BLaER1 treated with 17β-estradiol and CSF1 and Interleukin-3, amounts not matched to agents 10 nM and 100 nM (cell line): Measurements from ENCODE around the gene CLP1.

Experiments used
- H3K27ac ChIP-seq, 11 experiments: shearing (Covaris generic); formaldehyde crosslinking; 2 replicates each; pipeline ENCODE4 v1.8.1; 2022
- H3K27me3 ChIP-seq, 11 experiments: shearing (Covaris generic); formaldehyde crosslinking; 2 replicates each; pipeline ENCODE4 v1.8.1; 2022
- H3K36me3 ChIP-seq, 11 experiments: shearing (Covaris generic); formaldehyde crosslinking; 2 replicates each; pipeline ENCODE4 v1.8.1; 2022
- H3K4me1 ChIP-seq, 10 experiments: shearing (Covaris generic); formaldehyde crosslinking; 2 replicates each; pipeline ENCODE4 v1.8.1; 2022
- H3K4me2 ChIP-seq, 11 experiments: shearing (Covaris generic); formaldehyde crosslinking; 2 replicates each; pipeline ENCODE4 v1.8.1; 2022
- H3K4me3 ChIP-seq, 10 experiments: shearing (Covaris generic); formaldehyde crosslinking; 2 replicates each; pipeline ENCODE4 v1.8.1; 2022
- H3K9ac ChIP-seq, 11 experiments: shearing (Covaris generic); formaldehyde crosslinking; 2 replicates each; pipeline ENCODE4 v1.8.1; 2022
- H3K9me3 ChIP-seq, 11 experiments: shearing (Covaris generic); formaldehyde crosslinking; replicated peaks in 1 of 11; 2 replicates each; pipeline ENCODE4 v1.8.1; 2022
- H4K20me1 ChIP-seq, 11 experiments: shearing (Covaris generic); formaldehyde crosslinking; 2 replicates each; pipeline ENCODE4 v1.8.1; 2022
- Cebpa-rat ChIP-seq, 11 experiments: shearing (Covaris generic); IDR thresholded peaks; 2 replicates each; pipeline ENCODE4 v1.8.1; 2022

The CLP1 gene

DNA sequence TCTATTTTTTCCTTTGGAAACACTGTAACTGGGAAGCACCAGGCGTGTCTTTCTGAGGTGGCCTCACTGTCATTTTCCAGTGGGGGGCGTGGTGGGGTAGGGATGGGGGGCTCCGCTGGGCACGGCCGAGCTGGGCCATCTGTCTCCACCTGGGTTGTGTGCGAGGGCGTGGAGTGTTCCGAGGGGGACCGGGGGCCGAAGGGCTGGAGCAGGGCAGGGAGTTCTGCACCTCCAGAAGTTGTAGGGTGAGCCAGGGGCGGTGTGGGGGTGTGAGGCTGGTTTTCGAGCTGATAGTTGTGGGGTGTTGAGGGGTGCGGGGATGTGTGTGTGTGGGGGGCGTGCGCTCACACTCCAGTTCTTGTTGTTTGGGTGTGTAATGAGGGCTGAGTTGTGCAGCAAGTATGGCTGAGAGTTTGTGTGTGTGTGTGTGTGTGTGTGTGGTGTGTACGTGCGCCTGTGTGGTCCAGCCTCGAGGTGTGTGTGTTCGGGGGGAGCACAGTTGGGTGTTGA is 18.7 kb upstream of the CLP1 start:
- peaks cover 47 to 67% (median 62%) of the 10 kb centered on the region in 10 experiments for H3K4me1 ChIP-seq
- peak overlapping the region in 10 of 11 experiments; percentile 53 to 88 (median 82); a peak in 20 of 22 replicates for H3K27ac ChIP-seq
- no peaks in the 10 kb centered on the region for H3K9me3 ChIP-seq
- no peak for TF ChIP-seq Cebpa-rat (IDR thresholded peaks at IDR 0.05)
- peak overlapping the region; percentile 69 to 91 (median 85) for H3K9ac ChIP-seq
- peaks cover 0 to 5% (median 0%) of the 10 kb centered on the region in 11 experiments; a peak in 1 of 22 replicates for H3K27me3 ChIP-seq
- H3K4me2 ChIP-seq = peak overlapping the region; percentile 83 to 98 (median 93)
- no peaks in the 10 kb centered on the region for H3K36me3 ChIP-seq
- peak overlapping the region; percentile 63 to 86 (median 81) for H3K4me3 ChIP-seq
- H4K20me1 ChIP-seq = peaks cover 0 to 11% (median 0%) of the 10 kb centered on the region in 11 experiments; a peak in 3 of 22 replicates

DNA sequence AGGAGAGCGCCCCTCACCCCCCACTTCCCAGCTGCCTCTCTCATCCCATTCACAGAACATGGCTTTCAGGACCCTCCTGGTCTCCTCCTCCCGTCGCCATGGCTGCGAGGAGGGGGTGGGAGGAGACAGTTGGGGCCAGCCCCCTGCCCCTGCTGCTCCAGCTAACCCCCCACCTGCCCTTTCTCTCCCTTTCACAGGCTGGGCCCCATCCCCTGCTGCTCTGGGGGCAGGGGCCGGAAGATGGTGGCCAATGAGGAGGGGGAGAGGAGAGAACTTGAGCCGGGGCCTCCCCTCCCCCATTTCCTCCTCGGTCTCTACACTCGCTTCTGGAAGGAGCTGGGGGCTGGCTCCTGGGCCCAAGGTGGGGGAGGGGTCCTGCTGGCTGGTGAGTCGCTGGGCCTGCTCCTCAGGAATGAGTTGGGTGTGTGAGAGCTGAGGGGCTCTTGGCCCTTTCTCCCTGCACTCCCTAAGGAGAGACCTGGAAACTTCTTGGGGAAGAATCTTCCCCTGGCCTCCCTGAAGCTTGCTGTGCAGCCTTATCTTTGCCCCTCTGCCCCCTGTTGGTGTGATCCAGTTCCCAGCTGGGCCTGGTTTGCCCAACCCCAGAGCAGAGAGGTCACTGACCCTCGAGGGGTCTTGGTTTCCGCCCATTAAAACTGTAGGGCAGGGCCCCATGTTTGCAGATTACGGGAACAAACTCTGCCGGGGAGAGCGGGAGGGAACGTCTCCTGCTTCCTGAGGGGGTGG is 18.1 kb upstream of the CLP1 start:
- Histone ChIP-seq H3K4me1 (peaks cover 49 to 73% (median 67%) of the 10 kb centered on the region in 10 experiments), H3K27me3 (peaks cover 0 to 5% (median 0%) of the 10 kb centered on the region in 11 experiments; a peak in 2 of 22 replicates), H3K27ac (peak overlapping the region; percentile 26 to 88 (median 82); a peak in 20 of 22 replicates), H3K9ac (peak overlapping the region; percentile 69 to 91 (median 85); a peak in 21 of 22 replicates), H3K4me3 (peak overlapping the region; percentile 63 to 86 (median 81)), H3K4me2 (peak overlapping the region; percentile 83 to 98 (median 93)), H3K36me3 (no peaks in the 10 kb centered on the region), H3K9me3 (no peaks in the 10 kb centered on the region), H4K20me1 (peaks cover 0 to 11% (median 0%) of the 10 kb centered on the region in 11 experiments; a peak in 3 of 22 replicates)
- no peak for TF ChIP-seq Cebpa-rat (IDR thresholded peaks at IDR 0.05)

DNA sequence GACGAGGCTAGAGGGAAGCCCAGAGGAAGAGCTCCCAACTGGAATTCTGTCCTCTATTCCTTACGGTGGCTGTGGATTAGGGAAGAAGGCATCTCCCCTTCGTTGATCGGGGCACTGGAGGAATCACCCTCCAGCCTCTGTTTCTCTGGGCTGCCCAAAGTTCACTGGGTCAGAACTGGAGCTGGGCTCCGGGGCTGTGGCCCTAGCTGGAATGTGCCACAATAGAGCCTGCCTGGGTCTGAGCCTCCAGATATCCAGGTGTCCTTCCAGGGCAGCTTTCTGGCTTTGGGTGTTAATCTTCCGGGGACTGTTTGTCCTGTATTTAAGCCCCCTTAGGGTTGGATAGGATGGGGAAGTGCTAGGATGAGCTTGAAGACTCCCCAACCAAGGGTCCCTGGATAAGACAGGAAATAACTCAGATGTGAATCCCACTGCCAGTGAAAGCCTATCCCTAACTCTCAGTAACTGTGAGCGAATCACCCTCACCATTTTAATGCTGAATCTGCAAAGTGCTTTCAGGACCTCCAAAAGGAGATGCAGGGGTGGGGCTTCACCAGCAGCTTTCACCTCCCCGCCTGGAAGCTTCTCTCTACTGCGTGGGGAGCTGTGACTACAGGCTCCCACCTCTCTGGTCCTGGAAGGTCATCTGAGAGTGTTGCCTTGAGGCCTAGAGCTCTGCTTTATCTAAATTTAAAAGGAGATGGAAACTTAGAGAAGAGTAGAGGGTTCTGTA is 17.3 kb upstream of the CLP1 start:
- H3K27me3 ChIP-seq = peaks cover 3 to 9% (median 4%) of the 10 kb centered on the region in 11 experiments
- peak overlapping the region in 10 of 11 experiments; percentile 78 to 91 (median 86); a peak in 19 of 22 replicates for H3K9ac ChIP-seq
- peak overlapping the region; percentile 26 to 88 (median 82); a peak in 20 of 22 replicates for H3K27ac ChIP-seq
- no peaks in the 10 kb centered on the region for H3K9me3 ChIP-seq
- no peak for TF ChIP-seq Cebpa-rat (IDR thresholded peaks at IDR 0.05)
- no peaks in the 10 kb centered on the region for H3K36me3 ChIP-seq
- peak overlapping the region; percentile 83 to 98 (median 93) for H3K4me2 ChIP-seq
- H4K20me1 ChIP-seq = peaks cover 0 to 15% (median 3%) of the 10 kb centered on the region in 11 experiments; a peak in 7 of 22 replicates
- H3K4me1 ChIP-seq = peaks cover 51 to 79% (median 69%) of the 10 kb centered on the region in 10 experiments
- peak overlapping the region in 9 of 10 experiments; percentile 72 to 86 (median 81); a peak in 16 of 20 replicates for H3K4me3 ChIP-seq

DNA sequence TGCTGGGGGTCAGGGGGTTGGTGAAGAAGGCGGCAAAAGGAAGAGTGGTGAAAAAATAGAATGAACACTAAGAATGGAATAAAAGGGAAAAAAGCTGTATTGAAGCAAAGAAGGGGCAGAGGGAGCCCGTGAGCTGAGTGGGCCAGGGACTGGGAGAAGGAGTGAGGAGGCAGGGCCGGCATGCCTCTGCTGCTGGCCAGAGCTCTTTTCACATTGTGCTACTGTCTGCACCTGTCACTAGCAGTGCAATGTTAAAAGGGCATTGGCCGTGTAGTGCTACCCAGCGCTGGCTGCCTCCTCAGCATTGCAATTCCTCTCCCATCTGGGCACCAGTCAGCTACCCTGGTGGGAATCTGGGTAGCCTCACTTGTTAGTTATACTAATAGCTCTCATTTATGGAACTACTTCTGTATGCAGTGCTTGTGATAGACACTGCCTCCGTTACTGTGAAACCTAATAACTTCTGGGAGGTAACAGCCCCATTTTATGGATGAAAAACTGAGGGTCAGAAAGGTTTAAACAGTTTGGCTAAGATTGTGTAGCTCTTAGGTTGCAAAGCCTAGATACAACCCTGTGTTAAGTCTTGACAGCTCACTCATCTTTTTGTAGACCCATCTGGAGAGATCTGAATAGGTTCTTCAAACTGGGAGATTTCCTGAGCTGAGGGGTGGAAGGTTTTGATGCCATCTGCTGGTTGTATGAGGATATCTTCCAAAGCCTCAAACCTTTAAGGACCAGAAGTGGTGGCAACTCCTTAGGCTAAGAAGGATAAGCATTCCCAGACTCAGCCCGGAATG is 16.4 kb upstream of the CLP1 start:
- Histone ChIP-seq H3K36me3 (no peaks in the 10 kb centered on the region), H3K4me1 (peaks cover 60 to 88% (median 76%) of the 10 kb centered on the region in 10 experiments), H3K27ac (peak overlapping the region in 8 of 11 experiments; percentile 73 to 88 (median 84); a peak in 16 of 22 replicates), H3K9me3 (no peaks in the 10 kb centered on the region), H3K4me3 (peak overlapping the region in 3 of 10 experiments; percentile 80 to 84 (median 84); a peak in 4 of 20 replicates), H4K20me1 (peaks cover 0 to 24% (median 12%) of the 10 kb centered on the region in 11 experiments; a peak in 12 of 22 replicates), H3K9ac (peak overlapping the region in 9 of 11 experiments; percentile 28 to 91 (median 85); a peak in 16 of 22 replicates), H3K4me2 (peak overlapping the region; percentile 83 to 98 (median 93)), H3K27me3 (peaks cover 13 to 19% (median 14%) of the 10 kb centered on the region in 11 experiments)
- no peak for TF ChIP-seq Cebpa-rat (IDR thresholded peaks at IDR 0.05)

DNA sequence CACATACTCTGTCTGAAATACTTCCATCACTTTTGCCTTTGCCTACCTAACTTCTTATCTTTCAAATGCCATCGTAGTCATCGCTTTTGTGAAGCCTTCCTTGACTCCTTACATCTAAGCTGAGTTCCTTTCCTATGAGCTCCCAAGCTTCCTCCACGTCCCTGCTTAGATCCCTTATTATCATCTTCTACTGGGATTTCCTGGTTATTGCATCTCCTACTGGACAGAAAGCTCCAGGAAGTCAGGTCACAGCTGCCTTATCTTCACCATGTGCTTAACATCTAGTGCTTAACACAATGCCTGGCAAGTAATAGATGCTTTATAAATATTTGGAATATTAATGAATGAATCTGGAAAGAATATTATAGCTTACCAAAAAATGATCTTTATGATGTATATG is 13.8 kb upstream of the CLP1 start:
- H3K9me3 ChIP-seq = no peaks in the 10 kb centered on the region
- H3K4me2 ChIP-seq = peak overlapping the region in 7 of 11 experiments; percentile 88 to 98 (median 94); a peak in 10 of 22 replicates
- H3K27ac ChIP-seq = peak overlapping the region in 6 of 11 experiments; percentile 71 to 87 (median 82); a peak in 6 of 22 replicates
- H4K20me1 ChIP-seq = peaks cover 0 to 50% (median 36%) of the 10 kb centered on the region in 11 experiments; a peak in 18 of 22 replicates
- H3K4me1 ChIP-seq = peaks cover 75 to 99% (median 90%) of the 10 kb centered on the region in 10 experiments
- H3K27me3 ChIP-seq = peaks cover 38 to 45% (median 39%) of the 10 kb centered on the region in 11 experiments
- no peak for TF ChIP-seq Cebpa-rat (IDR thresholded peaks at IDR 0.05)
- H3K36me3 ChIP-seq = no peaks in the 10 kb centered on the region
- H3K9ac ChIP-seq = peak overlapping the region in 1 of 11 experiments; percentile 76; a peak in 1 of 22 replicates
- H3K4me3 ChIP-seq = no peak overlapping the region

DNA sequence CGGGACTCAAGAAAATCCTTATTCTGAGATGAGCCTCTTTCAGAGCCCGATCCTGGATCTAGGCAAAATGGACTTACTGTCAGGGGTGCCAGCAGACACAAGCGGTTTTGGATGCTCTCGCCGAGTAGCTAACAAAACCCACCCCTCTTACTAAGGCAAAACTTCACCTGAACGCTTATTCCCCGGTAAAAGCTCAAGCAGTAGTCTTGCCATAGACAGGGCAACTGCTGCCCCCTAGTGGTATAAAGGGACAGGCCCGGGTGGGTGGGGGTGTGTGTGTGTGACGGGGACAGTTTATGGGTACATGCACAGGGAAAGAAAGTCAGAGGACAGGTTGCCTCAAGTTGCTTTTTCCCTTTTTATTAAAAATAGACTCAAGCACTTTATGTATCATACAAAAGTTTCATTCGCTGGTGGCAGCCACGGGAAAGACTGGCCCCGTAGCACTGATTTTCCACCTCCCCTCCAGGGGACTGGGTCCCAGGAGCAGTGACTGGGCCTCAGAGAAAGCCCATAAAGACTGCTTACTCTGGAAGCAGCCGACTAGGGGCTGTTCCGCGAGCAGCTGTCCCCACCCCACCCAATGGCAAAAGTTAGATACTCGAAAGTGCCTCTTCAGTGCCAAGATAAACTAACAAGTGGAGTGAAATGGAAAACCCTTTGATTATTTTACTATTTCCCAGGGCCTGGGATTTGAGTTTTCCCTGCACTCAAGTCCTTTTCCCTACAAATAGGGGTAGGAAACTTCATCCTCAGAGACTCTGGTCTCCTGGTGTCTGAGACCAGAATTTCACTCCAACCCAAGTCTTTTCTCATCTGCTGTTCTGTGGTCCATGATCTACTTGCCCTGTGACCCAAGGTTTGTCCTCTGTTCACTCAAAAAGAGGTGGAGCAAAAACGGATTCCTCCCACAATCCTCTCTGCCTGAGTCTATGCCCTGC is 12.5 kb upstream of the CLP1 start:
- no peak overlapping the region for H3K9ac ChIP-seq
- H4K20me1 ChIP-seq = peaks cover 0 to 57% (median 42%) of the 10 kb centered on the region in 11 experiments; a peak in 18 of 22 replicates
- TF ChIP-seq Cebpa-rat (IDR thresholded peaks at IDR 0.05) = no peak
- H3K27me3 ChIP-seq = peaks cover 46 to 56% (median 50%) of the 10 kb centered on the region in 11 experiments
- no peak overlapping the region for H3K4me3 ChIP-seq
- H3K4me2 ChIP-seq = peak overlapping the region; percentile 3 to 98 (median 23); a peak in 11 of 22 replicates
- H3K4me1 ChIP-seq = peaks cover 71 to 97% (median 87%) of the 10 kb centered on the region in 10 experiments
- no peaks in the 10 kb centered on the region for H3K9me3 ChIP-seq
- H3K36me3 ChIP-seq = no peaks in the 10 kb centered on the region
- H3K27ac ChIP-seq = no peak overlapping the region

DNA sequence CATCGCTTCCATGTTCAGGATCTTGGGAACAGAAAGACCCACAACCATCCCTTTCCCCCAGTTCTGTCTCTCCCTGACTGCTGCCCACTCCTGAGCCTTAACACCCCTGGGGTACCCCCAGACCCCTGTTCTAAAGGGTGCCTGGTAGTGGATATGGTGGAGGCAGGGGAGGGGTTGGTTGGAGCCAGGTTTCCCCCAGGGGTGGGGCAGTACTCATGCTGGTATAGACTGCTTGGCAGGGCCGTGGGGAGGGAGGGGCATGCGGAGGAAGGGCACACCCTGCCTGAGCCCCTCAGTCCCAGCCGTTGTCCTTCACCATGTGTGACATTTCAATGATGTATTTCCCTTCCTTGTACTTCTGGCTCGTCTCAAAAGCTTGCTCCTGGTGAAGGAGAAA is 11.9 kb upstream of the CLP1 start:
- H3K9me3 ChIP-seq = no peaks in the 10 kb centered on the region
- peak overlapping the region in 10 of 11 experiments; percentile 17 to 99 (median 87); a peak in 19 of 22 replicates for H3K4me2 ChIP-seq

More for the DNA sequence above, 11.9 kb upstream of the CLP1 start:
- Histone ChIP-seq H3K4me1 (peaks cover 65 to 94% (median 84%) of the 10 kb centered on the region in 10 experiments), H4K20me1 (peaks cover 0 to 56% (median 42%) of the 10 kb centered on the region in 11 experiments; a peak in 18 of 22 replicates), H3K9ac (no peak overlapping the region), H3K27ac (no peak overlapping the region), H3K4me3 (no peak overlapping the region), H3K36me3 (no peaks in the 10 kb centered on the region), H3K27me3 (peaks cover 46 to 63% (median 57%) of the 10 kb centered on the region in 11 experiments)
- TF ChIP-seq Cebpa-rat (IDR thresholded peaks at IDR 0.05) = no peak
